GM19328 (cell line): ENCODE results near the gene TFAP2C.
"Not testable (repeated sequence)": the region's sequence is repeated elsewhere in the genome, so short reads cannot be mapped to it uniquely, and the experiment has no call there.

Experiments used
- ATAC-seq: cut with Tn5 transposase; IDR thresholded peaks from one replicate; pipeline ENCODE4 v1.9.1; 2021; ENCODE audit warnings: mild to moderate bottlenecking, moderate library complexity; ENCODE audit not compliant: unreplicated experiment

The TFAP2C gene

DNA sequence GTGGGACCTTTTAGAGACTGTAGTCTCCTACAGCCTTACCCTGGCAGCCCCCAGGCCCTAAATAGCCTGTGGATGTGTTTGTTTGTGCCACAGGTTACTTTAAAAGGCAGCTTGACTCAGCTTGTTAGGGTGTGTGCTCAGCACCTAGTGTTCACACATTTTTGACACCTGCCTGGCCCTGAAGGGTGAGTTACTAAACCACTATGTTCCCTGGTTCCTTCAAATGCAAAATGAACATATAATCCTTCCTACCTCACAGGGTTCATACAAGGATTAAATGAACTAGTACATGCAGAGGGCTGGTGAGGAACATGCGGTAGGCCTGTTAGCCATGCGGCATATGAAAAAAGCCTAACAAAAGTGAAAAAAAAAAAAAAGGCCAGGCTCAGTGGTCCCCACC, 14.9 kb upstream of the TFAP2C start:
- no peak for ATAC-seq

DNA sequence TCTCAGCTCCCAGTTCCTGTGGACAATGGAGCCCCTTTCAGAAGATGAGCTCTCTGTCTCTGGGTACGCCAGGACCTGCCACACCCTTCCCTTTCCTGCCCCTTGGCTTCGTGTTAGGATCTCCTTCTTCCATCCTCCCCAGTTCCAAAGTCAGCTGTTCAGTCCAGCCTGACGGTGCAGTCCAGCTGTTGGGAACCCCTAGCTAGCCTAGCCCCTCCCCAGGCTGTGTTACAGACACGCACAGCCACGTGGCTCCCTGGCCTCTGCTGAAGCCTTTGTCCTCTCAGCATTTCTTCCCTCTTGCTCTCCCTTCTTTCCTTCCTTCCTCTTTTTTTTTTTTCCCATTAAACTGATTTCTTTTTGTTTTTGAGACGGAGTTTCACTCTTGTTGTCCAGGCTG, 12.4 kb upstream of the TFAP2C start:
- ATAC-seq = no peak

DNA sequence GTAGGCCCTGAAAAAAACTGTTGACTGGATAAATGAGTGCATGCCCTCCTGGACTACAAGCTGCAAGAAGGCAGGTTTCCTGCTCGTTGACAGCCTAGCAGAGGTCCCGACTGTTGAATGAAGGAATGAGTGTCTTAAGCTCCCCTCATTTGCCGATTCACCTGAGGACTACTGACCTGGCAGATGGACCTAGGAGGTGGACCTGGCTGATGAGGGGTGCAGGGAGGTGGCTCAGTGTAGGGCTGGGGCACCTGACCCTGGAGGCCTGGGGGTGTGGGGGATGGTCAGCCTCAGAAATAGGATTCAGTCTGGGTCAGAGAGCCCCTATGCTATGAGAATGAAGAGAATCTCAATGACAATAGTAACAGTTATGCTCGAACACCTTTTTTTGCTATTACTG, 11.6 kb upstream of the TFAP2C start:
- no peak for ATAC-seq

DNA sequence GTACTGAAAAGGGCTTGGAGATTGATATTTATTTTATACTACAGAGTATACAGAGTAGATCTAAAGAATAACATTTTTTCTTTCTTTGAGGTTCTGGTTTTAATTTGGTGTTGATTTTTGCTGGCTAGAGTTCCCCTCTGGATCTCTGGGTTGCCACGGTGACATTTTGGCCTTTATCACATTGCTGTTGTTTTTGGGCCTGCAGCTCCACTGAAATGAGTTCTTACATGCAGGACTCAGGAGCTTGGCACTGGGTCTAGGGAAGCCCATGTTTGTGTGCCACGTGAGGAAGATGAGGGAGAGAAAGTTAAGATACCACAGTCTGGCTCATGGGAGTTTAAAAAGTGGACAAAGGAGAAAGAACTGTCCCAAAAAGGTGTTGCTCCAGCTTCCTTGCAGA, 7.4 kb upstream of the TFAP2C start:
- no peak for ATAC-seq

DNA sequence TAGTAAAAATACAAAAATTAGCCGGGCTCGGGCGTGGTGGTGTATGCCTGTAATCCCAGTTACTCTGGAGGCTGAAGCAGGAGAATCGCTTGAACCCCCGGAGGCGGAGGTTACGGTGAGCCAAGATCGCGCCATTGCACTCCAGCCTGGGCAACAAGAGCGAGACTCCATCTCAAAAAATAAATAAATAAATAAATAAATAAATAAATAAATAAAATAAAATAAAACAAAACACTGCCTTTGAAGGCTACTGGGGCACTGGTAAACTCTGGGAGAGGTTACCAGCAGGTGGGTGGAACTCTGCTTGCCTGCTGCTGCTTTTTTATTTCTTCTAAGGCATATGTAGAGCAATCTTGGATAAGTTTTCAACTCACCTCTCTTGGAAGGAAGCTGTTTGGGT, 5.2 kb upstream of the TFAP2C start:
- not testable (repeated sequence) for ATAC-seq

DNA sequence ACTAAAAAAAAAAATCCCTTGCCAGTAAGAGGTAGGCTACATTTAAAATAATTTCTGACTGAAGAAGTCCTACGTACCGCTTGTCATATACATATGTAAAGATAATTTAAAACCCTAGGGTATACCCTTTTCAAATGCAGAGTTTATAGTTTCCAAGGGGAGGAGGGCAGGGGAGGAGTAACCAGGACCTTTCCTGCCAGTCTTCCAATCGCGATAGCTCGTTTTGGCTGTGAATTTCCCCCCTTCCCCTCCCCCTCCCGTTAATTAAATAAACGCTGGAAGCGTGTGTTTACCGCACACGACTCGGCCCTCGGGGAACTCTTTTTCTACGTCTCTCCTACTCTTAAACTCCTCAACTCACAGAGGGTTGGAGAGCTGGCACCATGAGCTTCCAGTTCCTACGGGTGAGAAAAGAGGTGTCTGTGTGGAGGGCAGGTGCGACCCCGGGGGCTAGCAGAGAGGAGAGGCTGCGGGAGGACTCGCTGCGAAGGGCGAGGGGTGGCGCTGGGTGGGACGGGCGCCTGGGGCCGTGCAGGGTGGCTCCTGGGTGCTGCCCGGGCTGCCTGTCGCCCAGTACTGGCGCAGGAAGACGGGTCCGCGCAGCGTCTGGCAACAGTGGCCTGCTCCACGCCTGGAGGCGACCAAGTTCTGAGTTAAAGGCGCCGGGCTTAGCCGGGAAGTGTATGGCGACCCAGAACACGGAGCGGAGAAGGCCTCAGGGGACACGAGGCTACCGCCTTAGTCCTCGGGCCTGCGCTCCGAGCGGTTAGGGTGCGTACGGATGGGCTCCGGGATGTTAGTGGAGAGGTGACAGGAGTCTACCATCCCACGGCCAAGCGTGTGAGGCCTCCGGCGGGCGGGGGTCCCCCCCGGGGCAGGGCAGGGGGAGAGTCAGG, 4.1 kb upstream of the TFAP2C start:
- no peak for ATAC-seq

DNA sequence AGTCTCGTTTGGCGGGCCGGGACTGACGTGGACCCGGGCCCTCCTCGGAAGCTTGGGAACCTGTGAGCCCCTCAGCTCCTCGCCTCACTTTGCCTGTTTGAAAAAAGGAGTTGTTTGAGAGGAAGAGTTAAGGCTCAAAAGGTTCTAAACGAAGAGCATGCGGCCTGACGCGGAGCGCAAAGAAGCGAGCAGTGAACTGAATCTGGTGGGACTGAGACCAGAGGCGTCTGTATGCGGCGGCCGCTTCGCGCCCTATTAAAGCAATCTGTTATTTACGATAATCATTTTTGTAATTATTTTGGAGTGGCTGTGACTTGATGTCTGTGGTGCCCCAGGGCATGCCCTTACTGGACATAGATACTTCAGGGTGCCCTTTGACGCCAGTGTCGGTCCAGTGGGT, 3.3 kb upstream of the TFAP2C start:
- no peak for ATAC-seq

DNA sequence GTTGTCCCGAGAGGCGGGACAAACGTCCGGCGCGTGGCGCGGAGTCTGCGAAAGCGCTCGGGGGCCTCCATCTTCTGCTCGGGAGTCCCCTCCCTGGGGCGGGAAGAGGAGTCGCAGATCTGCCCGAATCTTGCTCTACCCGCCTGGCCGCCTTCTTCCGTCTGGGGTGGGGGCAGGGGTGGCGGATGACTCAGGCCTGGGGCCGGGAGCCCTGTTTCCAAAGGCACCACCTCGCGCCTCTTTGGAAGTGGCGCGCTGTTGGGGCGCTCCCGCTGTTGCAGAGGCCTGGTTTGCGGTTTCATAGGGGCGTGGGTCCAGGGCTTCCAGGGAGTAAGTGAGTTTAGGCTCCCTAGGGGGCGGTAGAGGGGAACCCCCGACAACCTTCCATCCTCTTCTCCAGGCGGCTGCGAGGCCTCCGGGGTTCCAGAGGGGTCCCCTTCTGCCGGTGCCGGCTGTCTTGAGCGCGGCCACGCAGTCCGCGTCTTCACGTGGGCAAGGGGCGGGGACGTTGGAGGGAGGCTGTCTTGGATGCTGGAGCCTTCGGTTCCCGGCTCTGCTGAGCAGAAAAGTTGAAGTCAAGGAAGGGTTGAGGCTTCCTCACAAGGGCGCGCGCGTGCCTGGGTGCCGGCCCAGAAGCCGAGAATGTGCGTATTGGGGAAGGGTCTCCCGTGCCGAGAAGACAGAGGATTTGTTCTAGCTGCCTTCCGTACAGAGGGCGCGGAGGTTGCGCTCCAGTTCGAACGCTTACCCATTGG, 2.6 kb upstream of the TFAP2C start:
- ATAC-seq = no peak

DNA sequence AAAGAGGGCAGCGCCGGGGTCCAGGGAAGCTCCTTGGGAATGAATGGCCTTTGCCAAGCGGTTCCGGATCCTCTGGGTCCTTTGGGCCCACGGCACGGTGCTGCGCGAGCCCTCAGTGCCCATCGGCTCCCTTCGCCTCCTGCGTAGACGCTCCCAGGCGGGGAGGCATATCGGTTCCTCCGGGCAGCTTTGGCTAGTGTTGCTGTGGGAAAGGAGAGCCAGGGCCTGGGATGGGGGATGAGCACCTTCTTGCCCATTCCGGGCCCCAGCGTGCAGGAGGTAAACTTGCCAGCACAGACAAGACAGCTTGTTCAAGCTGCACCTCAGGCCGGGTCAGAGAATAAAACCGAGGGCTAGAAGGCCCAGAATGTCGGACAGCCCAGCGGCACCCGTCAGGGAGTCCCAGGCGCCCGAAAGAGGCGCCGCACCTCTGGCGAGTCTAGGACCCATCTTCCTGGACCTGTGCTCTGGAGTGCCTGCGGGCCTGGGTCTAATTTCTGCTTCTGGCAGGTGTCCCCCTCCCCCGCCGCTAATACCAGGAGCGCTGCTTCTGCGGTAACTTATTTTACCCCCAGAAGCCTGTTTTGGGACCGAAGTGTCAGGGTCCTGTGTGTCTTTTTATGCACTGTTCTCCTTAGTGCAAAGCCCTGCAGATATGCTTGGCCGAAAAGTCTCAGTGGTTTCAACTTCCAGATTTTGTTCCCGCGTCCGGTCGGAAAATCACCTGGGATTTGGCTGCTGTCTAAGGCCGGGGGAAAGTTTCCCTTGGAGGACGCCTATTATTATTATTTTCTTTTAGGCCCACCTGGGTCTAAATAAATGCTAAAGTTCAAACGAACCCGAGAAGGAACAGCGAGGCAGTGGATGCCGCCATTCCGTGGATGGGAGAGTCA, 1.7 kb upstream of the TFAP2C start:
- no peak for ATAC-seq

DNA sequence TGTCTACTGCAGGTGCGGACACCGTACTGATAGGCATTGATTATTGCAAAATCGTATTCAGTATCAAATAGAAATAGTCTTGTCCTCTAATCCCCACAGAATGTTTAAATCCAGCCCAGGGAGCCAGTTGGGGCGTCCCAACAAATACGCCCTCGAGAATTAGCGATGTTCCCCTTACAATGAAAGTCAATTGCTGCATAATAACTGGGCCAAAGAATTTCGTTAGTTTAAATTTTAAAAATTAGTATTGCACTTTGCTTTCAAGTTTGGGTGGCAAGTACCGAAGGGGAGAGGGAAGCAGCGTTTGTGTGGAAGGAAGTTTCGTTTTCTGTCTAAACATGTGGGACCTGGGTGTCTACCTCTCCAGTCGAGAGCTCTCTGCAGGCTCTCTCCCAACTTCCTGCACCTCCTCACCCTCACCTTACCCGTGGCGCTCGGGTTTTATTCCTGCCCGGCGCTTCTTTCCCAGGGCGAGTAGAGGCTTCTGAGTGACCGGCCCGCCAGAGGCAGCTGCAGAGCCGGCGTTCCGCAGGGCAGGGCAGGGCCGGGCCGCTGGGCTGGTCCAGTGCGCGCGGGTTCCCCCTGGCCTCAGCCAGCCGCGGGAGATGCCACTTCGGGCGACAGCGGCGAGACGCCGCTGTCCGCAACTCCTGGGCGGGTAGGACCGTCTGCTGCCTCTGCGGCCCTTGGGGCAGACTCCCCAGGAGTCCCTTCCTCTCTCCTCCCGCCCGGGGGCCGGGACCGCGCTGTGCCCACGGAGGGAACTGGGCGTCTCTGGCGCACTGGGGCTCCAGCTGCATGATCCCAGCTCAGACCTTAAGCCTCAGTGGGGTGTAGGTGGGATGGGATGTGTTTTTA, 862 bp upstream of the TFAP2C start:
- ATAC-seq = no peak

DNA sequence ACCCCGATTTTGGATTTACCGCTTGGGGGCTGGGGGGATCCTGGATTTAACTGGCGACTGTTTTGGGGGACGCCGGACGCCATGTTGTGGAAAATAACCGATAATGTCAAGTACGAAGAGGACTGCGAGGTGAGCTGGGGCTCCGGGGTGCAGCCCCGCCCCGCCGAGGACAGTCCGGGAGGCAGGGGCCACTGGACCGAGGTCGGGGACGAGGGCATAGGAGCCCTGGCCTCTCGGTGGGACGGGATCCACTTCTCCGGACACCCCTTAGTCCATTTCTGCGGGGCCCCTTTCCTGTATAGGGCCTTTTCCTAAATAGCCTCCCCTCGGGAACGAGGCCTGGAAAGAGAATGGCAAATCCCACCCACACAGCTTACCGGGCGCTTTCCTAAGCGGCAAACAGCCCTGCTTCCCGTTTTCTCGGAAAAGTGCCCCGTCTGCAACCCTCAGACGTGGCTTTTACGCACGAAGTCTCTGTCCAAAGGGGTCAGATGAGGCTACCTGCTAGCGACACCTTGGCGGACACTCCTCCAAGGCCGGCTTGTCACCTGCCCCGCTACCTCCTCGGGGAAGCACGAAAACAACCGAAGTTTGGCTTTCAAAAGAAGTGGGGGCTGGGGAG, 469 bp downstream of the TFAP2C start:
- ATAC-seq = no peak

DNA sequence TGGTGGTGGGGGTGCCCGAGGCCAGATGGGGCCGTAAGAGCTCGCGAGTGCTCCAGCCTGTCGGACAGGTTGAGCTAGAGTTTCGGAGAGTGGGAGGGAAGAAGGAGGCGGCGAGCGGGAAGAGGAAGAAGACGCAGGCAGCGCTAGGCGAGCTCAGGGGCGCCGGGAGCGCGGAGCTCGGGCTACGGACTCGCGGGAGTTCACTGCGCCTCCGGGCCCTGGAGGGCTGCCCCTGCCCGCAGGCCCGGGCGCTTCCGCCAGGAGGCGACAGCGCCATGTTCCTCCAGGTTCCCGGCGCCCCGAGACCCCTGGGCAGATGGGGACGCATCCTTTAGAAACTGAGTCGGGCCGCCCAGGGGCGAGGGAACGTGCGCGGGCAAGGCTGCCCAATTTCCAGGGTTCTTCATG, 984 bp downstream of the TFAP2C start:
- ATAC-seq = no peak

DNA sequence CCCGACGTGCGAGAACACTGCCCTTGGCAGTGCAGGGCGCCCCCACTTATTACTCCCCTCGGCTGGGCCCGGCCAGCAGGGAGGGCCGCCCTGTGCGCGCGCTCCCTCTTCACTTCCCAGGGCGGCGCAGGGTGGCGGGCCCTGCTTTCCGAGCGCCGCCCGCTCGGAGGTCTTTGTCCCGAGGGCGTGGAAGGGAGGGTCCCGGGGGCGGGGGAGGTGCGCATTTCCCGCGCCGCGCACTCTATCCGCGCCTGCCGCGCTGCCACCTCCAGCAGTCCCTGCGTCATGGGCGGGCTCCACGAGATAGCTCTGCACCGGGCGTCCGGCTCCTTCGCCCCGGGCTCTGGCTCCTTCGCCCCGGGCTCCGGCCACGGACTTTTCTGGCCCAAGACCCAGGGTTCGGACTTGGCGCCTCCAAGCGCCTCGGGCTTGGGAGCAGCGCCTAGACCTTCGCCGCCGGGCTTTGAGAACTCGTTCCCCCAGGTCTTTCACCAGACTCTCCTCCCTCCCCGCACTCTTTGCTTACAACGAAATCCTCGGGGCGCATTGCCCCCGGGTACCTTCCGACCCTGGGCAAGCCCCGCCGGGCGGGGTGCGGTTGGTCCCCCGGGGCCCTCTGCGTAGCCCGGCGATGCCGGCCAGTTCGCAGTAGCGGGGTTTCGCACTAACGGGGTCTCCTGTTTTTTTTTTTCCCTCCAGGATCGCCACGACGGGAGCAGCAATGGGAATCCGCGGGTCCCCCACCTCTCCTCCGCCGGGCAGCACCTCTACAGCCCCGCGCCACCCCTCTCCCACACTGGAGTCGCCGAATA, 1.6 kb downstream of the TFAP2C start:
- no peak for ATAC-seq

DNA sequence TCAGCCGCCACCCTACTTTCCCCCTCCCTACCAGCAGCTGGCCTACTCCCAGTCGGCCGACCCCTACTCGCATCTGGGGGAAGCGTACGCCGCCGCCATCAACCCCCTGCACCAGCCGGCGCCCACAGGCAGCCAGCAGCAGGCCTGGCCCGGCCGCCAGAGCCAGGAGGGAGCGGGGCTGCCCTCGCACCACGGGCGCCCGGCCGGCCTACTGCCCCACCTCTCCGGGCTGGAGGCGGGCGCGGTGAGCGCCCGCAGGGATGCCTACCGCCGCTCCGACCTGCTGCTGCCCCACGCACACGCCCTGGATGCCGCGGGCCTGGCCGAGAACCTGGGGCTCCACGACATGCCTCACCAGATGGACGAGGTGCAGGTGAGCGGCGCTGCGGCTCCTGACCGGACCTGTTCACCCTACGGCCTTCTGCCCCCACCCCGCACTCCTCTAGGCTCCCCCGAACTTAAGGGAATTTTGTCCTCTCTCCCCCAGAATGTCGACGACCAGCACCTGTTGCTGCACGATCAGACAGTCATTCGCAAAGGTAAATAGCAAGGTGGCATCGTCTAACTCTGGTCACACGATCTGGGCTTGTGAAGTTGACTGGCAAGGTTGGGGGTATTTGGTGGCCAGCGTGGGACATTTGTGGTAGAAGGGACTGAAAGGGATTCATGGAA, 2.3 kb downstream of the TFAP2C start:
- no peak for ATAC-seq

DNA sequence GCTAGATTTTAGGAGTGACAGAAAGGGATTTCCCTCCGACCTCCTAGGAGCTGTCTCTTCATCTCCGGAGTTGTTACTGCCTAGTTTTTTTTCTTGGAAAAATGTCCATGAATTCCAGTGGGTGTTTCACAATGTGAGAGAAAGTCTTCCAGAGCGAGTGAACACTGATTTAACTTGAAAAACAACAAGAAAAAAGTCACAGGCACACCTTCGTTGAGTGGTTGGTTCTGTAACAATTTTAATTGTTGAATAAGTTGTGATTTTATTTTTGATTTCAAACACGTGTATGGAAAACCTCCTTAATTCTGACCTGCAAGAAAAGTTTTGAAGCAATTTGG, 2.9 kb downstream of the TFAP2C start:
- ATAC-seq = no peak

DNA sequence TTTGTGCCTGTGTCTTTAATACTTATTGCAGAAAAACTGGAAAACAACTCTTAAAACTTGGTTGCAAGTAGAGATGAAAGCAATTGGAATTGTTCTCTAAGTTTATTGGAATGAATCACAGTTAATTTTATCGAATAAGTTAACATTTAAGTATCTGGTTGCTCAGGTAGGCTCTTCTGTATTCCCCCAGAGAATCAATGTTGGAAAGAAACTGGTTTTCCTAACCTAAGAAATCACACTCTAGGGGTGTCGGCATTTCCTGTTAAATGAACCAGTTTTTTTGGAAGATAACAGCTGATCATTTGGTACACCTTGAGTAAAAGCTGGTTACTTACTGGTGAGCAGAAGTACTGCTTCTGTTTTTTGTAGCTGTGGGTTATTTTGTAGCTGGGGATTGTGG, 5.2 kb downstream of the TFAP2C start:
- no peak for ATAC-seq

DNA sequence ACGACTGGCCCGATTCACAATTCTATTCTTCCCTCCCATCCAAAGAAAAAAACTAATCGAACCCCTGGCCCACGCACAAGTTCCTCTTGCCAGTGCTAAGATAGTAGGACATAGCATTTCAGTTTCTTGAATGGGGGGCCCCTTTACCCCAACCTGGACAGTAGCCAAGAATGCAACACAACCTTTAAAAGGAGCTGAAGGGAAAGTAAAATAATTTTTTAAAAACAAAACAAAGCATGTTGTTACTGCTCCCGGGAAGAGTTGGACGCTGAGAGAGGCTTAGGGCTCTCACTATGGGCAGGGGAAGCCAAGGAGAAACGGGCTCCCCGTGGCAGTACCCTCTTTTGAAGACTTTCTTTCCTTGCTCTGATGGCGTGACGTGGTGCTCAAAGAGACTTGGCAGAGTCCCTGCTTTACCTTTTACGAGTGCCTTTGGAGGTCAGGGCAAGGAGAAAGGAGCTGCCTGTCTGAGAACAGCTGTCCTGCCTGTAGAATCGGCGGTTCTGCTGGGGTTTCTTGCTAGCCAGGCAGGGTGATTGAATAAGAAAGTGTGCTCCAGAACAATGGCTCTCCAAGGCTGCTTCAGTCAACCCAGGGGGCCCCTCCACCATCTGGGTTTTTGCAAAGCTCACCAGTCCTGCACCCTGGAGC, 5.8 kb downstream of the TFAP2C start:
- ATAC-seq = no peak

DNA sequence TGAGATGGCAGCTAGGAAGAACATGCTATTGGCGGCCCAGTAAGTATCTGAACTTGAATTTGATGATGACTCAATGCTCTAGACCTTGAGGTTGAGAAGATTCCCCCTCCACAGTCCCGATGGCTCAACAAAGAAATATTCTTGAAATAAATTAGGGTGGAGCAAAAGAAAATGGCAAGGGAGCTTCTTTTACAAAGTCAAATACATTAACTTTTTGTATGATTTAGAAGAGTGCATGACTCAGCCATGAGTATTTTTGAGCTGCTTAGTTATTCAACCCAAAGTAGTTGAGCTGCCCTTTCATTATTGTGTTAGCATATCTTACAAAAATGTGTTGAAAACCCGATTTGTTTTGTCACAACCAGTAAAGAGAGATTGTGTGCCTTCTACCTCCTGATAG, 7.6 kb downstream of the TFAP2C start:
- no peak for ATAC-seq
